GM18909 (cell line): ENCODE results near the gene SYNE2.

Source experiments
- ATAC-seq: cut with Tn5 transposase; IDR thresholded peaks from one replicate; pipeline ENCODE4 v1.9.1; 2021; ENCODE audit warnings: mild to moderate bottlenecking; ENCODE audit not compliant: unreplicated experiment, poor library complexity

The SYNE2 gene

DNA sequence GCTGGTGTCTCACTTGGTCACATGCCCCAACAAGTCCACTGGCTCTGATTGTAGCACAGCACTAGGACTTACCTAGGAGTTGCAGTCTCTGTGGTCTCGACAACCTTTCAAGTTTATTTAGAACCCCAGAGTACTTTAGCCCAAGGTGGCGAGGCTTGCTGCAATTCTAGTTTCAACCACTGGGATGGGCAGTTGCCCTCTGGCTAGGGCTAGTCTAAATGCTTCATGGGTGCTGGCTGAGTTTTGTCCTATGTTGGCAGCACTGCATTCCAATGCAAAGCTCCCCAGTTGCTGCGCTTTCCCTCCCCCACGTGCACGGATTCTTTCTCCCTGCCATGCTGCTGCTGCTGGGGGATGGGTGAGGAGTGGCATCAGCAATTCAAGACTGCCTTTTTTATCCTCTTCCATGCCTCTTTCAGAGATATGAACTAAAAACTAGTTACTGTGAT is 207.9 kb downstream of the SYNE2 start:
- no peak for ATAC-seq

DNA sequence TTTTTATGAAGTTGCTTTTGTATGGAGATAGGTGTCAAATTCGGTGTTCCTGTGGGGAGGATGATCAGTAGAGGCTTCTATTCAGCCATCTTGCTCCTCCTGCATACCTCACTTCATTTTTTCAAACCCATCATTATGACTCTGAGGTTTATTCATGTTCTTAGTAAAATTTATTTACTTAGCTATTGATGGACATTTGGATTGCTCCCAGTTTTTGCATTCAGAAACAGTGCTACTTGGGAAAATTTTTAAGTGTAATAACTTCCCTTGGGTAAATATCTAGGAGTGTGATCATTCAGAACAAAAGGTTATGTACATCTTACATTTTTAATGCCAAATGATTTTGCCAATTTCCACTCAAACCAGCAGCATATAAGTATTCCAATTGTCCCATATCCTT is 208.3 kb downstream of the SYNE2 start:
- ATAC-seq: no peak

DNA sequence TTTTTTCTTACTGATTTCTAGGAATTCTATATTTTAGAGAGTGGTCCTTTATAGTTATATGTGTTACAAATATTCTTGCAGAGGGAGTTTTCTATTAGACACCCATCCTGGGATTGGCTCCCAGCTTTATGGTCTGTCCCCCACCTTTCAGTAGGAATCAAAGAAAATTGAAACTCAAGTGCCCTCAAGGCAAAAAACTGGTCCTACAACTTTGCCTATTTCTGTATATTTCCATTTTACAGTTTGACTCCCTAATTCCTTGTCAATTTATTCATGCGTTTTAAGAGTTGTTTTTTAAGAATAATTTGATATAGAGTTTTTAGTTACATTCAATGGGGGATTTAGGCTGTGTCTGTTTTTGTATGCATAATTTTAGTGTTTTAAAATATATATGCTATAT is 208.9 kb downstream of the SYNE2 start:
- ATAC-seq: no peak

DNA sequence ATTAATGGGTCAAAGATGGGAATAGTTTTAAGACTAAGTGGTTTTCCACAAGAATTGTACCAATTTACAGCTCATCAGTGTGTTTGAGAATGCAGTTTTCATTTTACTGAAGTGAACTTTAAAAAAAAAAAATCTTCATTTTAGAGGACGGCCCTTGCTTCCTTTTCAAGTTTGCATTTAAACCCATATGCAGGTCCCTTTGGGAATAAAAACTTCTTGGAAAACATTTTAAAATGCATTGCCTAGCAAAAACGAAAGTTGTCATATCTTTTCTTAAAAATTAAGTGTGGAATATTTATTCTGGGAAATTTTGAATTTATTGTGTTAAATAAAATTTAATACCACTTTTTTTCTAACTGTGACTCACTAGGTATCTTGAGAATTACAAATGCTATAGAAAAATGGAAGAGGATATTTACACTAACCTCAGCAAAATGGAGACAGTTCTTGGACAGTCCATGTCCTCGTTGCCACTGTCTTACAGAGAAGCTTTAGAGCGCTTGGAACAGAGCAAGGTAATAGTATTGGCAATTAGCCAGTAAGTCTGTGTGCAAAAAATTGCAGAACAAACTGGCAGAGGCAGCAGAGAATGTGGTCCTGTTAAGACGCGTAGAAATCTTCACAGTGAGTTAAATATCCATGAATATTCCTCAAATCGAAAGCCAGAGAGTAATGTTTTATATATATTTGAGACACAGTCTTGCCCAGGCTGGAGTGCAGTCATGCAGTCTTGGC is 209.7 kb downstream of the SYNE2 start:
- no peak for ATAC-seq

DNA sequence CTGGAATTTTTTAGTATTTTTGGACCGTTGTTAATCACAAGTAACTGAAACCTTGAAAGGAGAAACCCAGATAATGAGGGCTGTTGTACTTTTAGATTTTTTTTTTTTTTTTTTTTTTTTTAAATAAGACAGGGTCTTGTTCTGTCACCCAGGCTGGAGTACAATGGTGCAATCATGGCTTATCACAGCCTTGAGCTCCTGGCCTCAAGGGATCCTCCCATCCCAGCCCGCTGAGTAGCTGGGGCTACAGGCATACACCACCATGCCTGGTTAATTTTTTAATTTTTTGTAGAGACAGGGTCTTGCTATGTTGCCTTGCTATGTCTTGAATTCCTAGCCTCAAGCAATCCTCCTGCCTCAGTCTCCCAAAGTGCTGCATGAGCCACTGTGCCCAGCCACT is 211.6 kb downstream of the SYNE2 start:
- ATAC-seq: no peak

DNA sequence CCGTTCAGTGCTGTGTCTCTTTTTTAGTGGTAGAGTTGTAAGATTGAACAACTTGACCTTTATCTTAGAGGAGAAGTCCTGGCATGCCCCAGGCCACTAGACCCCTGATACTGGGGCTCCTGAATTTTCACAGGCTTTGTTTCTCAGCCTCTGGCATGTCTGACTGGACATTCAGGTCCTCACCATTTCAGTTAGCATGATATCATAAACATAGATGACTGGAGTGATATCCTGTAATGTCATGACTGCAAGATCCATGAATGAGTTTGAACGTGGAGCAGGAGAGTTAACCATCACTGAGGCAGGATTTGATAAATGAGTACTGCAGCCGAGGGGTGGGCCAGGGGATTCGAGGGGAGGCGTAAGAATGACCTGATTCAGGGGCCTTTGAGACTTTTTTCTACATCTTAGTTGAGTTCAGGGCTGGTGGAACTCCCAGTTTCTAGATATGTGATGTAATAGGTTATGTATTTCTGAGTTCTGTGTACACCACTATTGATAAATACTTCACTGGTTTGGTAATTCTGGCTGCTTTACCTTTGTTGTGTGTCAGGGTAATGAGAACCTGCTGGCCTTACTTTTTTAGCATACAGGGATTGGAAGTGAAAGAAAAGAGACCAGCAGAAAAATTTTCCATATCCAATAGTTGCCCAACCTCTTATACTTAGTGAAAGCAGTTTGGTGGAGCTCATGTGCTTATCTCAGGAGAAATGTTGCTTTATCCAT is 217.0 kb downstream of the SYNE2 start:
- no peak for ATAC-seq

DNA sequence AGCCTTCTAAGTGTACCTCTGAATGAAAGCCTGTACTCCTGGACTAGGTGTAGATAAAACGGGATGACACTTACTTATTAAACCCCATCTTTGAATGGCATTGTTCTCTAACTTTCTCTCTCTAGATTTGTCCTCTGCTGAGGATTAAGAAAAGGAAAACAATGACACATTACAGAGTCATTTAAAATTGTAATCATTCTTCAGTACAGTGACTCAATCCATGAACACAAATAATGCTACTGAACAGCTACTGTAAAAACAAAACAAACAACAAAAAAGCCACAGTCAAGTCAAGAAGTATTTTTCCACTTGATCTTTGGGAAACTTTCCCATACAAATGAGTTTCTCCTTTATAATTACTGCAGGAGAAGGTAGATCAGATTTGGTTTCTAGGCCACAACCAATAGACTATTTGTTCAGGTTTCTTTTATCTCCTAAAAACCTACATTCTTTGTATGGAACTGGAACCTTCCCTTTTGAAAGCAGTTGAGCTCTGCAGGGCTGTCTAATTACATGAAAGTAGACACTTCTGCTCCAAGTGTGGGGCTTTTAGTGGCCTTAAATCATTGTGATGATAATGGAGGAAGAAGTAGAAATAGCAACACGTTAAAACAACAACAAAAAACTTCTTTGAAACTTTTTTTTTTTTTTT is 222.3 kb downstream of the SYNE2 start:
- ATAC-seq: no peak

DNA sequence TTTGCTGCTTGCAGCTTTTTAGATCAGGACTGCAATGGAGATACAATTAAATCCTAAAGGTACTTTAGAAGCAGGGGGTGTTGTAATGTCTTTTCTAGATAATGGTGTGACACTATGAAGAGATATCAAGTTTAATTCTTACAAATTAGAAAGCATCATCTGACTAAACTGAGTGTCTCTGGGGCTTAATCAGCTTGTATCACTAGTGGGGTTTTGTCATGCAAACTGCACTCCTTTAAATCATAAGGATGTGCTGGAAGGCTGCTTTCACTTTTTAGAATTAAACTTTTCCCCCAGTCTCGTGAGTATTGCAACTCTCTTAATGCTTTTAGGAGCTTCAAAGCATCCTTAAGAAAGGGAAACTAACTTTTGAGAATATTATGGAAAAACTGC is 222.8 kb downstream of the SYNE2 start:
- no peak for ATAC-seq

DNA sequence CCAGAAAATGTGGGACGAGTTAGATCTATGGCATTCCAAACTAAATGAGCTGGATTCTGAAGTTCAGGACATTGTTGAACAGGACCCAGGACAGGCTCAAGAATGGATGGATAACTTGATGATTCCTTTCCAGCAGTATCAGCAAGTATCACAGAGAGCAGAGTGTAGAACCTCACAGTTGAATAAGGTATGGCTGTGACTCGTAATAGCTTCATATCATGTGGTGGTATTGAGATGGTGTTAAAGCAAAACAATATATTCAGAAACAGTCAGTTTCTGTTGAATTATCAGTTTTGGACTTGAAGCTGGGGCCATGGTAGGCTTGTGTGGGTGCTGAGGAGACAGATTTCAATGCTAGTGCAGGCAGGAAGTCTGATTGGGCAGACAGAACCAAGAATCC is 227.6 kb downstream of the SYNE2 start:
- ATAC-seq: no peak

DNA sequence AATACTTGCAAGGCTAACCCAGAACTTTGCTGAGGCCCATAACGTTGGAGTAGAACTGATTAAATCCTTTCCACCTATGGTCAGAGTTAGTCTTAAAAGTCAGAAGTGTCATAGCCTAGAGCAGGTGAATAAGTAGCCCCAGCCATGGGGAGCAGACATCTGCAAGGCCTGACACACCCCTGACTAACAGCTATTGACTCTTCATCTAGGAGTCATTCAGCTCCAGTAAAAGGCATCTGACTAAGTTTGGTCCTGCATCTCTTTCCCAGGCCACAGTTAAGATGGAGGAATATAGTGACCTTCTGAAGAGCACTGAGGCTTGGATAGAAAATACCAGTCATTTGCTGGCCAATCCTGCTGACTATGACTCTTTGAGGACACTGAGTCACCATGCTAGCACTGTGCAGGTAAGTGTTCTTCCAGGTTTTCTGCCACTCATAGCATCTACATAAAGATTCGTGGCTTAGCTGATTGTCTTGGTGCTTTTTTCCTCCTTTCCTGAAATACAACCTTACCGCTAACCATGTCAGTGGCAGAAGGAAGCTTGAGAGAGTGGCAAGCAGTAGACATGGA is 228.5 kb downstream of the SYNE2 start:
- ATAC-seq: no peak

DNA sequence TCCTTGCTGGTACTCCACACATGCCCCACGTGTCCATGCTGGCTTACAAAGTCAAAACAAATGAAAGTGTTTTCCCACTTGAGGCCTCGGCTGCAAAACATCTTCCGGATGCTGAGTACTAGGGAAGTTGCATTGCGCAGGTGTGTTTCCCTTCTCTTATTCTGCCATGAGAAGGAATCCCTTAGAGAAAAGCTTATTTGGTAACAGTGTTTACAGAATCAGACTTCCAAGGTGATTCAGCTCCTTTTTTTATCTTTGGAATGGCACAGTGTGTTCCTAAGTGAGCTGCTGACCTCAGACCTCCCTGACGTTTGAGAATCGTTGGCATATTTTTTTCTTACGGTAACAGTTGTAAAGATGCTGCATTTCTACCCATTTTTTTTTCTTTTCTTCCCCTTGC is 230.0 kb downstream of the SYNE2 start:
- no peak for ATAC-seq

DNA sequence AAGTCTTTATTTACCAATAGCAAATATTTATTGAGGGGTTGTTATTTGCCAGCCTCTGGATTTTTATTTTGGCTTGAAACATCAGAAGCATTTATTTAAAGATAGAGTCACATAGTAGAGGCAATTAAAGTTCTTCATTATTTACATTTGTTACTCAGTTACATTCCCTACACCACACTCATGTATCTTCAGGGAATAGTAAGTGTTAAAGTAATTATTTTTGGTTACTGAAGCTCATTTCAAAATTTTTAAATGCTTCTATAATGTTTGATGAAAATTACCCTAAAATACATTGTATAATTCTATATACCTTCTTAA is 235.8 kb downstream of the SYNE2 start:
- ATAC-seq: no peak

DNA sequence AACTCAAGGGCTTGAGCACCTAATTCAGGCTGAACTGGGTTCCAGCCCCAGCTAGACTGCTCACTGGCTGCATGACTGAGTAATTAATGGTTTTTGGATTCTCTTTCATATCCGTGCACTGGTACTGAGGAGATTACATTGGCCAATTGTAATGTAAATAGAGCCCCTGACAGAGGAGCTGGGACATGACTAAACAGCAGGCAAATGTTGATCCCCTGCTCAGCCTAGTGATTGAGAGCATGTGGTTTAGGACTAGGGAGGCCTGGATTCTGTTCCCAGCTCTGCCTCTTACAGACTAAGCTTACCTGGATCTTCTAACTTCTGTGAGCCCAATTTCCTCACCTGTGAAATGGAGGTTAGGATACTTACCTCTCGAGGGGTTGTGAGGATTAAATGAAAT is 237.1 kb downstream of the SYNE2 start:
- ATAC-seq: no peak

DNA sequence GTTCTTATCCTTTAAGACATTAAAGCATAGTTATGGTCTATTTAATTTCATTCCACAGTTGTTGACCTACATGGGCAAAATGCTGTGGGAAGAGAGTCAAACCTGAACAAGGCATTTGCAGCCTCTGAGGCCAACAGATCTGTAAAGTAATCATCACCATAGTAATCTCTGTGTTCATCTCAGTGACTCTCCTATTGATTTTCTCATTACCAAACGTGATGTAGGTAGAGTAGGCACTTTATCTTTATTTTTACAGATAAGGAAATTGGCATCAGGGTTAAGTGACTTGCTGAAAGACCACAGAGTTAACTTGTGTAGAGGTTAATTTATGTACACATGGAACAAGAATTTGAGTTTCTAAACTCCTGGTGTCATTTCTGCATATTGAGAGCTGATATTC is 238.4 kb downstream of the SYNE2 start:
- ATAC-seq: no peak

DNA sequence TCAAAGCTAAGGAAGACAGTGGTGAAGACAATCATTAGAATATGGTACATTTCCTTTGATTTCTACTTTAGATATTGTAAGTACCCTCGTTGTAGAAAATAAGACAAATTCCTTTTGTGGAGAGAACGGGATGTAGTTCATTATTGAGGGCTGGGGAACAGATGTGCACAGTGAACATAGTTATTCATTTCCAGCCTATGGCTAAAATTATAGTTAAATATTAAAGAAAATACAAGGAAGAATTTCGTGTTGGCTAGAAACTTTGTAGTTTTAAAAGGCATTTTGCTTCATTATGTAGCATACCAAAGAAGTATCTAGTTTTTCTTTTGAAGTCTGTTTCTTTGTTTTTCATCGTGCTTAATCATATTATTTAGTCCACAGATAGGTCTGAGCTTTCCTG is 239.5 kb downstream of the SYNE2 start:
- ATAC-seq: no peak

DNA sequence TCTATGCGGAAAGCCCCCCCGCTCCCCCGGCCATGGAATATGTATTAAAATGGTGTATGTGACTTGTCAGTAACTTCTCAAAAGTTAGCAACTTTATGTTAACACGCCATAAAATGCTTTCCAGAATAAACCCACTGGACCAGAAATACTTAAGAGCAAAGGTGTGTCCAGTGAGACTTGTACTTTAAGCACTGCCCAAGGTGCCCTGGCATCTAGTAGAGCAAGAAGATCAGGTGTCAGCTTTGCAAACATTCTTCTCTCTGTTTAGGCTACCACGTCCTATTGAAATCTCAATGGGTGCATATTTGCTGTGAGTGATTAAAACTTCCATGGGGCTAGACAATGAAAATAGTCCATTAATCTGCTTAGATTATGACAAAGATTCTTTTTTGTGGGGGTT is 240.1 kb downstream of the SYNE2 start:
- ATAC-seq: no peak

DNA sequence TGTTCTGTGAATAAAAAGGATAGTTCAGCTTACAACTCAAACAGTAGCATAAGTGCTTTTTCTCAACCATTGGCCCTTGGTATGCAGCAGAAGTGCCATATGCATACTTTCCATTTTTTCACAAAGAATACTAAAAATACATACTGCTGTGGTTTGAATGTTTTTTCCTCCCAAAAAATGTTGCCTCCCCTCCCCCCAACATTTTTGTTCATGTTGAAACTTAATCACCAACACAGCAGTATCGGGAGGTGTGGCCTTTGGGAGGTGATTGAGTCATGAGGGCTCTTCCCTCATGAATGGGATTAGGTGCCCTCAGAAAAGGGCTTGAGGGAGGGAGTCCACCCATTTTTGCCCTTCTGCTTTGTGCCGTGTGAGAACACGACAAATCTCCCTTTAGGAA is 242.8 kb downstream of the SYNE2 start:
- ATAC-seq: no peak

DNA sequence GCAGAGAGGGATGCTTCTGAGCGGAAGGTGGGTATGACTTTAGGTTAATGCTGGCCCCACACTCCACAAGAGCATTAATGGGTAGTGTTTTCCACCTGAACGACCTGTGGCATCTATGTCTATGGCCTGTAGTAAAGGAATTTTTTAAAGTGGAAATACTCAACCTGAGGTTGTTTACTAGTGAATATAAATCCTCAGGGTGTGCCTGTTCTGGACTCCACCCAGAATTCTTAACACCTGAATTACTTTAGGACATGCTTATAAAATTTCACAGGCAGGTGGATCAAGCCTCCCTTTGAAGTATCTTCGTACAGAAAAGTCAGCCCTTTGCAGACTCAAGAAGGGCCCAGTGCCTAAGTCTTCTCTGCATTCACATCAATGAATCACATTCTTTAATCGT is 245.3 kb downstream of the SYNE2 start:
- ATAC-seq: no peak

DNA sequence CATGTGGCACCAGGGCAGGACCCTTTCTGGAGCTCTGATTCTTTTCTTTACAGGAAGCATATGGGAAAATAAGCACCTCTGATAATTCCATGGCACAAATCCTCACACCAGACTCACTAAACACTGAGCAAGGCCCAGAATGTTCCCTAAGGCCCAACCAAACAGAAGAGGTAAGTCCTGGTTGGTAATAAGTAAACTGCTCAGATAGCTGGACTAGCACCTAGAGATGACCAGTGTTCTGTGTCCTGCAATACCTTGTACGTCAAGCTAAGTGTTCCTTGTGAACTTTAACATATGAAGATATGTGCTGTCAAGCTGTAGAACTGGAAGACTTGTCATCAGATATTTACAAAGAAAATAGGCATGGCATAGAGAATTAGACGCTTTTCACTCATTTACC is 254.6 kb downstream of the SYNE2 start:
- no peak for ATAC-seq

DNA sequence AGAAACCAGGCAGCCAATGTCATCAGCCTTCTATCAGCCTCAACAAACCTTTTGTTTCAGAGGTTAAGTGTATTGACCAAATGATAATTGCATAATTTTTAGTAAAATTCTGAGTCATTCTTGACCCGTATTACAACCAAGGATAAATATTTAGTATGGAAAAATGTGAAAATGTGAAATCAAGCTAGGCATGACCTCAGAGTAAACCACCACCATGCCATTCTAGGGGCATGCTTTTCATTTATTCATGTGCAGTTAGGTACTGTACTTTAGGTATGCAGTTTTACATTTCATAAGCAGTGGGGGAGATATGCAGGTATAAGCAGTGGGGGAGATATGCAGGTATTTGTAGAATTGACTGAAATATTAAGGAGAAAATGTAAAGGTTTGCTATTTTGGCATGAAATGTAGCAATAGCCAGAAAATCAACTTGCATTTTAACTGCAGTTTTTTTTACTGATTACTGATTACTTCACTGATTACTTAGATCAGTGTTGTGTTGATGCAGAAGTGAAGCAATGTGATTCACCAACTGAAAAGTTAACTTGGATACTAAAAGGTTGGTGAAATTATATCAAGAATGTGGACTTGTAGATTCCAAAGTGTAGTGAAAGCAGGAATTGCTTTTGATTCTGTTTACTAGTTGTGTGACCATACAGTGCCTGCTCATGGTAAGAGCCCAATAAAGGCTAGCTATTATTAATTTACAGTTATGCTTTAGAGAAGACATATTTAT is 257.2 kb downstream of the SYNE2 start:
- ATAC-seq: no peak

DNA sequence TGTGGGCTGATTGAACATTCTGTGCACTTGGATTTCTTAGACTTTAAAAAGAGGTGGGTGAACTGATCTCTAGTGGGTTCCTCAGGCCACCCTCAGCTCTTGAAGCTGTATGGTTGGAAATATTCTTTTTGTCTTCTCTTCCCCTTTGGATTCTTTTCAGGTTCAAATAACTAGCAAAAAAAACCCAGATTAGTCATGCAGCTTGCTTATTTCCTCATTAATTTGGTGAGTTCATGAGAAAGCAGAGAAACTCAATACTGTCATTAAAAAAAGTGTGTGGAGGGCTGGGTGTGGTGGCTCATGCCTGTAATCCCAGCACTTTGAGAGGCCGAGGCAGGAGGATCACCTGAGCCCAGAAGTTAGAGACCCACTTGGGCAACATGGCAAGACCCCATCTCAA is 258.0 kb downstream of the SYNE2 start:
- no peak for ATAC-seq
